SK-N-SH (cell line): Measurements from ENCODE around the gene CR1L. TPM values are rescaled to one million over a fixed set of nuclear protein-coding genes. Genes with fewer than 3 reads are reported as not detected.
A peak's percentile ranks its signal among the peaks of the same experiment; 100 is the strongest.

Experiments
- CTCF ChIA-PET: fragments of 300-600, 350-600 bp; formaldehyde crosslinking; extraction: SDS; loops from one replicate; lab custom pipeline; 2021; lab: Yijun Ruan, JAX
- POLR2A ChIA-PET: fragments of 350-600 bp; sonication (Branson Sonifier 250); formaldehyde crosslinking; extraction: SDS; loops from one replicate; lab custom pipeline; 2020; ENCODE audit warnings: antibody characterized with exemption, inconsistent platforms; lab: Yijun Ruan, JAX
- DNase-seq: peaks from one replicate; pipeline ENCODE4 v3.0.0; 2012
- H2AFZ ChIP-seq: fragments of 200-600 bp; sonication (generic); 2 replicates; pipeline ENCODE4 v1.8.1; 2016; ENCODE audit warnings: antibody characterized with exemption, mild to moderate bottlenecking, low read depth
- H3F3A ChIP-seq: fragments of 200-600 bp; sonication (generic); replicated peaks from 2 replicates; pipeline ENCODE3; 2016; ENCODE audit warnings: antibody characterized with exemption, mild to moderate bottlenecking; ENCODE audit not compliant: insufficient read depth
- H3K27ac ChIP-seq, 2 experiments: fragments of 200-500 bp in 1 of 2; fragments of 200-600 bp in 1 of 2; sonication (Bioruptor generic) in 1 of 2; sonication (generic), shearing (Covaris generic) in 1 of 2; 2 replicates each; pipeline versions ENCODE4 v1.5.1 to v1.6.1; 2014 to 2016; ENCODE audit warnings: low read depth in 2 of 2, inconsistent platforms in 1 of 2, low read length in 1 of 2, mild to moderate bottlenecking in 1 of 2, mixed read lengths in 1 of 2
- H3K27me3 ChIP-seq: fragments of 200-600 bp; sonication (generic), shearing (Covaris generic); 2 replicates; pipeline ENCODE4 v1.6.1; 2016; ENCODE audit warnings: mixed run types; ENCODE audit not compliant: insufficient read depth
- H3K36me3 ChIP-seq, 2 experiments: fragments of 200-500 bp in 1 of 2; fragments of 200-600 bp in 1 of 2; sonication (Bioruptor generic) in 1 of 2; sonication (generic) in 1 of 2; replicated peaks in 1 of 2; 2 replicates each; pipeline versions ENCODE3 to v1.5.1; 2014 to 2016; ENCODE audit warnings: low read length in 1 of 2, mild to moderate bottlenecking in 1 of 2; ENCODE audit not compliant: insufficient read depth in 2 of 2, control insufficient read depth in 1 of 2
- H3K4me1 ChIP-seq, 2 experiments: fragments of 200-500 bp in 1 of 2; fragments of 200-600 bp in 1 of 2; sonication (Bioruptor generic) in 1 of 2; sonication (generic), shearing (Covaris generic) in 1 of 2; 2 replicates each; pipeline versions ENCODE4 v1.5.1 to v1.6.1; 2014 to 2016; ENCODE audit warnings: low read depth in 1 of 2, low read length in 1 of 2, mixed run types in 1 of 2; ENCODE audit not compliant: insufficient read depth in 2 of 2, control insufficient read depth in 1 of 2
- H3K4me2 ChIP-seq: fragments of 200-600 bp; sonication (generic), shearing (Covaris generic); 2 replicates; pipeline ENCODE4 v1.6.1; 2017; ENCODE audit warnings: mixed run types
- H3K4me3 ChIP-seq, 2 experiments: fragments of 200-500 bp in 1 of 2; fragments of 200-600 bp in 1 of 2; sonication (Bioruptor generic) in 1 of 2; sonication (generic), shearing (Covaris generic) in 1 of 2; 2 replicates each; pipeline versions ENCODE4 v1.5.1 to v1.8.1; 2014 to 2016; ENCODE audit warnings: low read depth in 2 of 2, inconsistent platforms in 1 of 2, low read length in 1 of 2, mild to moderate bottlenecking in 1 of 2, mixed read lengths in 1 of 2, moderate library complexity in 1 of 2
- H3K79me2 ChIP-seq: fragments of 200-600 bp; sonication (generic); 2 replicates; pipeline ENCODE4 v1.8.1; 2017; ENCODE audit warnings: mild to moderate bottlenecking; ENCODE audit not compliant: insufficient read depth
- H3K9ac ChIP-seq: fragments of 200-600 bp; sonication (generic); 2 replicates; pipeline ENCODE4 v1.6.1; 2017; ENCODE audit warnings: mixed run types
- H3K9me2 ChIP-seq: fragments of 200-600 bp; sonication (generic); 2 replicates; pipeline ENCODE4 v1.6.1; 2017; ENCODE audit warnings: mixed run types
- H3K9me3 ChIP-seq: fragments of 200-600 bp; sonication (generic); 2 replicates; pipeline ENCODE4 v1.6.1; 2017; ENCODE audit warnings: mixed run types, mild to moderate bottlenecking, moderate library complexity
- H4K20me1 ChIP-seq: fragments of 200-600 bp; sonication (generic); 2 replicates; pipeline ENCODE4 v1.6.1; 2017; ENCODE audit warnings: mild to moderate bottlenecking, mixed run types; ENCODE audit not compliant: insufficient read depth
- CHD2 ChIP-seq: fragments of 150-350 bp; IDR thresholded peaks from 2 replicates; pipeline ENCODE4 v1.6.1; 2018; ENCODE audit warnings: low read length; ENCODE audit not compliant: partially characterized antibody
- ELF1 ChIP-seq: IDR thresholded peaks from 2 replicates; pipeline ENCODE4 v1.4.0; 2012
- EZH2phosphoT487 ChIP-seq: fragments of 200-600 bp; sonication (generic); IDR thresholded peaks from 2 replicates; pipeline ENCODE4 v1.6.1; 2017; ENCODE audit warnings: low read depth, mixed run types, mild to moderate bottlenecking, antibody characterized with exemption, moderate library complexity, borderline replicate concordance
- GABPA ChIP-seq: IDR thresholded peaks from 2 replicates; pipeline ENCODE4 v1.4.0; 2012; ENCODE audit warnings: low read depth, mild to moderate bottlenecking
- MAX ChIP-seq: IDR thresholded peaks from 2 replicates; pipeline ENCODE4 v1.4.0; 2012; ENCODE audit warnings: low read depth
- POLR2AphosphoS5 ChIP-seq: IDR thresholded peaks from 2 replicates; pipeline ENCODE4 v1.6.1; 2012; ENCODE audit warnings: low read depth, low read length
- TAF1 ChIP-seq: IDR thresholded peaks from 2 replicates; pipeline ENCODE4 v1.6.1; 2012; ENCODE audit warnings: low read depth, mild to moderate bottlenecking, low read length, moderate library complexity, borderline replicate concordance
- USF1 ChIP-seq: IDR thresholded peaks from 2 replicates; pipeline ENCODE4 v1.4.0; 2012; ENCODE audit warnings: low read depth, borderline replicate concordance
- USF2 ChIP-seq: fragments of 150-350 bp; IDR thresholded peaks from 2 replicates; pipeline ENCODE4 v1.6.1; 2017; ENCODE audit warnings: antibody characterized with exemption, low read length, low read depth, borderline replicate concordance
- YY1 ChIP-seq: IDR thresholded peaks from 2 replicates; pipeline ENCODE4 v1.4.0; 2012; ENCODE audit warnings: low read depth, mild to moderate bottlenecking
- ZBTB33 ChIP-seq: IDR thresholded peaks from 2 replicates; pipeline ENCODE4 v1.4.0; 2012; ENCODE audit warnings: low read depth, borderline replicate concordance
- WGBS: methylation state at CpG from one replicate; pipeline ENCODE4 v1.1.6; 2017; ENCODE audit warnings: low lambda C conversion rate; 5-methylcytosine and 5-hydroxymethylcytosine counted together
- polyA plus RNA-seq, 3 experiments: library from polyadenylated mRNA; depleted of rRNA; stranded (reverse); fragments of >200 nt; gene quantifications; 2 replicates each; pipeline ENCODE4 v1.2.3, GENCODE V29; 2012

CR1L gene
- polyA plus RNA-seq, 1 of the 3 experiments (the other 2 are of a cell fraction), result not detected

GRCh38 chr1:207751790-207752455 is 107.0 kb downstream of the CR1L start, which contains the start of gene CD46:
Gene CD46, plus strand, starts transcription at chr1:207752054. Its CDS starts 159 bp downstream, at chr1:207752213.
- Histone ChIP-seq H3K9ac (peak within 1 kb of the TSS; percentile 75), H3K9me2 (no peaks in the 10 kb centered on the region), H3K27ac (peak within 1 kb of the TSS; percentile 72 to 93), H3K4me1 (peaks cover 17 to 20% of the 10 kb centered on the region in 2 experiments; a peak in 3 of 4 replicates), H3K27me3 (no peaks in the 10 kb centered on the region), H3K79me2 (peaks cover 49% of the 10 kb centered on the region), H4K20me1 (peaks cover 22% of the 10 kb centered on the region), H3K36me3 (peaks cover 0 to 3% of the 10 kb centered on the region in 2 experiments), H2AFZ (peak within 1 kb of the TSS; percentile 97), H3K4me2 (peak within 1 kb of the TSS; percentile 79), H3K9me3 (no peaks in the 10 kb centered on the region), H3K4me3 (peak within 1 kb of the TSS; percentile 87 to 99), H3F3A (no peaks in the 10 kb centered on the region)
- TF ChIP-seq MAX (peak; percentile 56; the same call in 1 of the 2 replicates), ZBTB33 (no peak), YY1 (peak; percentile 82), ELF1 (peak; percentile 65; the same call in 1 of the 2 replicates), USF1 (peak; percentile 93), CHD2 (peak; percentile 18), EZH2phosphoT487 (no peak), GABPA (peak; percentile 68), TAF1 (peak; percentile 66; the same call in 1 of the 2 replicates), USF2 (peak; percentile 73), POLR2AphosphoS5 (peak; percentile 90)
- ChIA-PET POLR2A (interaction anchor here (1.0 kb wide), 1 partner anchor 45 kb away, joined by 3 read pairs; no protein-coding TSS in a partner anchor), CTCF (interaction anchor here (0.6 to 5.8 kb wide), 4 partner anchors 11 to 212 kb away, joined by 3 to 35 read pairs (median 4); no protein-coding TSS in a partner anchor)
- under 1% methylated on average over 29 of the region's 55 CpGs for WGBS
- peak; percentile 93 for DNase-seq
